ENCODE results near the gene MRPS18A. TPM values are rescaled to one million over a fixed set of nuclear protein-coding genes. Genes with fewer than 3 reads are reported as not detected.

The MRPS18A gene
- total RNA-seq, 5 donors from 2014 or later (not counting 1 experiment from before 2014, with no cell fraction given), result 22.9 to 34.9 (median 30.6) TPM

DNA sequence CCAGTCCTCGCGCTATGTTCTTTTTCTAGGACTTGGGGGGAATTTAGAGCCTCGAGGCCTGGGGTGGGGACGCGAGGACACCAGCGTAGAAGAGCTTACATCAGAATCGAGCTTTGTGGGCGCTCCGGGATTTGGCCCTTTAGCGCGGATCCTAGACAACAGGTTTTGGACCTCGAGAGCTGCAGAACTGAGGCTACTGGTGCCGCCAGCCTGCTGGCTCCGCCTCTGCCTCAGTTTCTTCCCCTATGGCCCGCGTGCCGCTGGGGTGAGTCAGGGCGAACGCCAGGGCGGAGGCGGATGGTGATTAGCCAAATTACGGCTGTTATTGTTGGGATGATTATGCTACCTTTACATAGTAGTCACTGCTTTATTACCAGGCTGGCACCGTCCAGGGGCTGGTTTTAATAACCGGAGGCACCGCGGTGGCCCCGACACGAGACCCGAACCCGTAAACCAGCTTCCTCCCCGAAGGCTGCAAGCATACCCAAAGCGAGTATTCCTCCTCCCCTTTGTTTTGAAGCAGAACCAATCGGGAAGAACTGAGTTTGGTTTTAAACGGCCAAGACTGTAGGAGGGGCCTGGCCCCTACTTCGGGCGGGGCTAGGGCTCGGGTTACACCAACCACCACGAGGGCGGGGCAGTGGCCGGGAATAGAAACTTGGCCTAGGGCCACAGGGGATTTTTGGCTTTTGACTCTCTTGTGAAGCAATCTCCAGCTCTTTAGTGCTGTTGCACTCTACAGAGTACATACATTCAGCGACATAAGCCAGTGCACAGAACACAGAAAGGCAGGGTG, 57.9 kb downstream of the MRPS18A start:
- H3K27ac Mint-ChIP-seq, result peak overlapping the region; percentile 98 to 99
- no peaks in the 10 kb centered on the region for H3K27me3 Mint-ChIP-seq
- H3K4me3 Mint-ChIP-seq, result peak overlapping the region; percentile 92 to 99 (median 98)
- ChIA-PET CTCF (interaction anchor here (0.6 to 1.3 kb wide), 4 partner anchors 21 to 683 kb away, joined by 3 to 4 read pairs (median 4); partner anchors contain the start of gene AARS2 (in 1 of the 2)), POLR2A (interaction anchor here (0.5 to 0.7 kb wide), 6 partner anchors 13 to 854 kb away, joined by 3 to 7 read pairs (median 6); no protein-coding TSS in a partner anchor)
- peaks cover 15% of the 10 kb centered on the region for H3K36me3 Mint-ChIP-seq
- no peaks in the 10 kb centered on the region for H3K9me3 Mint-ChIP-seq
- H3K27ac ChIP-seq (ENCODE audit: low read length), result peak overlapping the region; percentile 54
- ATAC-seq (replicated peaks in 1 of 4) (peak; percentile 46 to 70 (median 56)), DNase-seq (peak; percentile 45 to 94 (median 84))
- H3K4me1 Mint-ChIP-seq, result peaks cover 32 to 41% (median 40%) of the 10 kb centered on the region in 3 donors
- H3K4me3 ChIP-seq (ENCODE audit: control insufficient read depth in 1 of 2, extremely low read depth in 1 of 2, low read length in 1 of 2), result peak overlapping the region; percentile 64 to 74
- no peaks in the 10 kb centered on the region for H3K9me3 ChIP-seq
- no peaks in the 10 kb centered on the region for H3K27me3 ChIP-seq (replicated peaks in 1 of 2; ENCODE audit: control insufficient read depth in 2 of 2, extremely low read depth in 1 of 2, insufficient read depth in 2 of 2, low read length in 1 of 2)
- peaks cover 13% of the 10 kb centered on the region in 2 donors for H3K36me3 ChIP-seq (ENCODE audit: control insufficient read depth in 2 of 2, extremely low read depth in 1 of 2, insufficient read depth in 1 of 2, low read length in 1 of 2)
- WGBS (ENCODE audit: insufficient coverage), result under 1% methylated on average over 34 of the region's 41 CpGs
- peaks cover 9 to 32% of the 10 kb centered on the region in 2 experiments for H3K4me1 ChIP-seq (ENCODE audit: control insufficient read depth in 1 of 2, extremely low read depth in 1 of 2, insufficient read depth in 2 of 2, low read length in 2 of 2)

- Mint-ChIP-seq H3K36me3 (peaks cover 18% of the 10 kb centered on the region), H3K27ac (peak within 1 kb of the TSS; percentile 98 to 99), H3K4me1 (peaks cover 31 to 39% (median 38%) of the 10 kb centered on the region in 3 donors), H3K27me3 (no peaks in the 10 kb centered on the region), H3K9me3 (no peaks in the 10 kb centered on the region), H3K4me3 (peak within 1 kb of the TSS; percentile 92 to 99 (median 98))
- Histone ChIP-seq H3K4me3 (ENCODE audit: control insufficient read depth in 1 of 2, extremely low read depth in 1 of 2, low read length in 1 of 2) (peak within 1 kb of the TSS; percentile 64 to 89), H3K27ac (ENCODE audit: low read length) (peak within 1 kb of the TSS; percentile 74), H3K4me1 (ENCODE audit: control insufficient read depth in 1 of 2, extremely low read depth in 1 of 2, insufficient read depth in 2 of 2, low read length in 2 of 2) (peaks cover 9 to 32% of the 10 kb centered on the region in 2 experiments), H3K9me3 (no peaks in the 10 kb centered on the region), H3K36me3 (ENCODE audit: control insufficient read depth in 2 of 2, extremely low read depth in 1 of 2, insufficient read depth in 1 of 2, low read length in 1 of 2) (peaks cover 19% of the 10 kb centered on the region in 2 donors), H3K27me3 (replicated peaks in 1 of 2; ENCODE audit: control insufficient read depth in 2 of 2, extremely low read depth in 1 of 2, insufficient read depth in 2 of 2, low read length in 1 of 2) (no peaks in the 10 kb centered on the region)
- POLR2A ChIA-PET, result interaction anchor here (0.5 to 0.7 kb wide), 7 partner anchors 13 to 853 kb away, joined by 4 to 7 read pairs (median 6); no protein-coding TSS in a partner anchor
- CTCF ChIA-PET, result interaction anchor here in 1 of 2 donors (0.6 to 1.3 kb wide), 3 partner anchors 21 to 684 kb away, joined by 3 to 4 read pairs (median 4); partner anchors contain the start of gene AARS2
- 0% methylated on average over 25 of the region's 46 CpGs for WGBS (ENCODE audit: insufficient coverage)
- DNase-seq, result peak; percentile 90 to 98 (median 95)
- peak; percentile 89 to 93 (median 90) for ATAC-seq (replicated peaks in 1 of 4)
These were observed 58.5 kb downstream of the MRPS18A start, which contains the start of gene GTPBP2 for GRCh38 chr6:43629104-43629504. TSS of gene GTPBP2 (minus strand) at chr6:43629264. CDS start at chr6:43629162, 102 bp downstream.

DNA sequence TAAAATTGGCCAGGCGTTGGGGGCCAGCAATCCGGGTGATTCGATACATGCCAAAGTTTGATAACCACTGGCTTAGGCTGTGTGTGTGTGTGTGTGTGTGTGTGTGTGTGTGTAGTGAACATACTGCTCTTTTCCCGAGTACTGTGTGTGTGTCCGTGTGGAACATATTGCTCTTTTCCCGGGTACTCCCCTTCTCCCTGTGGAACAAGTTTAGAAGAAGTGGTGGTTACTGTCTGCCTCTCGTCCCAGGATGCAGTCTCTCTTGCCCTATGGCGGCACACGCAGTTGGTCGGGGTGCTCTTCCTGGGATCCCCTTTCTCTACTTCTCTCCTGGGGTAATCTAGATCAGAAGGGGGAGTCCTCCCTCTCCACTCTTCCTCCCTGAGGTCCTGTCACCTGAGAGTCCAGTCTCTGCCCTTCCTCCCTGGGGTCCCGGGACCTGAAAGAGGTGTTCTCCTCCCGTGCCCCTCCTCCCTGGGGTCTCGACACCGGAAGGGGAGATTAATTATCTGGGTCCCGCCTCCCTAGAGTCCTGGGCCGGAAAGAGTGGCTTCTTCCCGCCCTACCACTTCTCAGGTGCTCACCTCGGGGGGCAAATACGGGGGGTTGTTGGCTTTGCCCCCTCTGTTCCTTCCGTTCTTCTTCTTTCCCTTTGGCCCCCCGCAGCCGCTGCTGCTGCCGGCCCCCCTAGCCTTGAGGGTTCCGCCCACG, 59.0 kb downstream of the MRPS18A start:
- ChIA-PET CTCF (interaction anchor here in 1 of 2 donors (1.2 to 1.3 kb wide), 2 partner anchors 20 to 245 kb away, joined by 3 to 4 read pairs; no protein-coding TSS in a partner anchor), POLR2A (interaction anchor here (0.6 to 0.7 kb wide), 4 partner anchors 14 to 85 kb away, joined by 4 to 7 read pairs (median 6); no protein-coding TSS in a partner anchor)
- peaks cover 31 to 39% (median 36%) of the 10 kb centered on the region in 3 donors for H3K4me1 Mint-ChIP-seq
- Histone ChIP-seq H3K9me3 (no peaks in the 10 kb centered on the region), H3K27me3 (replicated peaks in 1 of 2; ENCODE audit: control insufficient read depth in 2 of 2, extremely low read depth in 1 of 2, insufficient read depth in 2 of 2, low read length in 1 of 2) (no peaks in the 10 kb centered on the region), H3K27ac (ENCODE audit: low read length) (peak overlapping the region; percentile 74), H3K36me3 (ENCODE audit: control insufficient read depth in 2 of 2, extremely low read depth in 1 of 2, insufficient read depth in 1 of 2, low read length in 1 of 2) (peaks cover 25% of the 10 kb centered on the region in 2 donors), H3K4me1 (ENCODE audit: control insufficient read depth in 1 of 2, extremely low read depth in 1 of 2, insufficient read depth in 2 of 2, low read length in 2 of 2) (peaks cover 9 to 32% of the 10 kb centered on the region in 2 experiments), H3K4me3 (ENCODE audit: control insufficient read depth in 1 of 2, extremely low read depth in 1 of 2, low read length in 1 of 2) (peak overlapping the region; percentile 64 to 89)
- H3K36me3 Mint-ChIP-seq, result peaks cover 18% of the 10 kb centered on the region
- DNase-seq, result peak in 33 of 35 experiments; percentile 26 to 65 (median 39)
- H3K27me3 Mint-ChIP-seq, result no peaks in the 10 kb centered on the region
- H3K27ac Mint-ChIP-seq, result peak overlapping the region; percentile 96 to 99
- ATAC-seq (replicated peaks in 1 of 4), result peak; percentile 30 to 51 (median 47)
- peak overlapping the region; percentile 92 to 99 (median 98) for H3K4me3 Mint-ChIP-seq
- 3% methylated on average over 7 of the region's 25 CpGs for WGBS (ENCODE audit: insufficient coverage)
- H3K9me3 Mint-ChIP-seq, result no peaks in the 10 kb centered on the region

GRCh38 chr6:43627008-43627825, 60.4 kb downstream of the MRPS18A start:
- Histone ChIP-seq H3K4me1 (ENCODE audit: control insufficient read depth in 1 of 2, extremely low read depth in 1 of 2, insufficient read depth in 2 of 2, low read length in 2 of 2) (peaks cover 9 to 32% of the 10 kb centered on the region in 2 experiments), H3K4me3 (ENCODE audit: control insufficient read depth in 1 of 2, extremely low read depth in 1 of 2, low read length in 1 of 2) (no peak overlapping the region), H3K27ac (ENCODE audit: low read length) (no peak overlapping the region), H3K9me3 (no peaks in the 10 kb centered on the region), H3K27me3 (replicated peaks in 1 of 2; ENCODE audit: control insufficient read depth in 2 of 2, extremely low read depth in 1 of 2, insufficient read depth in 2 of 2, low read length in 1 of 2) (no peaks in the 10 kb centered on the region), H3K36me3 (ENCODE audit: control insufficient read depth in 2 of 2, extremely low read depth in 1 of 2, insufficient read depth in 1 of 2, low read length in 1 of 2) (peaks cover 27 to 34% of the 10 kb centered on the region in 2 donors)
- no peaks in the 10 kb centered on the region for H3K27me3 Mint-ChIP-seq
- peak overlapping the region; percentile 30 to 63 for H3K27ac Mint-ChIP-seq
- ChIA-PET POLR2A (no interaction called here), CTCF (interaction anchor here in 1 of 2 donors (1.2 kb wide), 1 partner anchor 19 kb away, joined by 3 read pairs; no protein-coding TSS in a partner anchor)
- no peaks in the 10 kb centered on the region for H3K9me3 Mint-ChIP-seq
- peaks cover 24% of the 10 kb centered on the region for H3K36me3 Mint-ChIP-seq
- ATAC-seq (replicated peaks in 1 of 4) (no peak), DNase-seq (peak in 1 of 35 experiments; percentile 33)
- H3K4me3 Mint-ChIP-seq, result peak overlapping the region; percentile 55 to 92 (median 57)
- H3K4me1 Mint-ChIP-seq, result peaks cover 31 to 39% (median 36%) of the 10 kb centered on the region in 3 donors
- WGBS (ENCODE audit: insufficient coverage), result 89% methylated on average over 1 of the region's 5 CpGs

DNA sequence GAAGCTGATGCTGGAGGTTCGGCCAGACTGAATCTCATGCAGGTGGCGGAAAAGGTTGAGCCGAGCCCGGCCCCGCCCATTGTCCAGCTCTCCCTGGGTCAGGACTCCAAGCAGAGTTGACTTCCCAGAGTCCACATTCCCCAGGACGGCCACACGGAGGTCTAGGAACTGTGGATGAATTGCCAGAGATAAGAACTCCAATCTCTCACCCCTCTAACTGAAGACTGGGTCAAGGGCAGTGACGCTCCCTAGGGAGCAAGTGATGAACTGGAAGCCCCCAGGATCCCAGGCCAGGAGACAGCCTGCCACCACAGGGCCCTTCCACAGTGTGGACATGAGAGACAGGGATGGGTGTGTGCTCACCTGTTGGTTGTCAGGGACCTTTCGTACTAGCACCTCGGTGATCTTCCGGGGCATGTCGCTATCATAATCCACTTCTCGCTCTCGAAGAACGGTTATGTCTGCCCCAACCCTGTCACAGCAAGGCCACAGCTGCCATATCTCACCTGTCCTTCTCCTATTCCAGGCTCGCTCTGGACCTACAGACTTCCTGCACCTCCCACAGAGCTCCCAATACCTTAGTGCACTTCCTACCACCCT, 62.1 kb downstream of the MRPS18A start:
- DNase-seq (no peak), ATAC-seq (replicated peaks in 1 of 4) (no peak)
- H3K9me3 Mint-ChIP-seq, result no peaks in the 10 kb centered on the region
- H3K27me3 ChIP-seq (replicated peaks in 1 of 2; ENCODE audit: control insufficient read depth in 2 of 2, extremely low read depth in 1 of 2, insufficient read depth in 2 of 2, low read length in 1 of 2), result no peaks in the 10 kb centered on the region
- no peak overlapping the region for H3K27ac ChIP-seq (ENCODE audit: low read length)
- ChIA-PET POLR2A (no interaction called here), CTCF (no interaction called here)
- no peaks in the 10 kb centered on the region for H3K9me3 ChIP-seq
- H3K36me3 Mint-ChIP-seq, result peaks cover 36% of the 10 kb centered on the region
- H3K4me1 ChIP-seq (ENCODE audit: control insufficient read depth in 1 of 2, extremely low read depth in 1 of 2, insufficient read depth in 2 of 2, low read length in 2 of 2), result peaks cover 9 to 30% of the 10 kb centered on the region in 2 experiments
- peaks cover 38 to 51% of the 10 kb centered on the region in 2 donors for H3K36me3 ChIP-seq (ENCODE audit: control insufficient read depth in 2 of 2, extremely low read depth in 1 of 2, insufficient read depth in 1 of 2, low read length in 1 of 2)
- H3K4me1 Mint-ChIP-seq, result peaks cover 29 to 39% (median 34%) of the 10 kb centered on the region in 3 donors
- 97% methylated on average over 11 of the region's 16 CpGs for WGBS (ENCODE audit: insufficient coverage)
- H3K4me3 Mint-ChIP-seq, result no peak overlapping the region
- no peak overlapping the region for H3K27ac Mint-ChIP-seq
- no peaks in the 10 kb centered on the region for H3K27me3 Mint-ChIP-seq
- H3K4me3 ChIP-seq (ENCODE audit: control insufficient read depth in 1 of 2, extremely low read depth in 1 of 2, low read length in 1 of 2), result no peak overlapping the region
